ENCODE data around the gene C1QTNF2.

GRCh38 chr5:160375166-160375565 is 4.7 kb upstream of the C1QTNF2 start:
- TF ChIP-seq CTCF (IDR thresholded peaks at IDR 0.05) (no peak), POLR2A (IDR thresholded peaks at IDR 0.05) (no peak)
